ENCODE results near the gene ARHGAP18. TPM values are rescaled to one million over a fixed set of nuclear protein-coding genes. Genes with fewer than 3 reads are reported as not detected.

ARHGAP18 gene
- polyA plus RNA-seq, 3 donors: 7.6 to 13.8 (median 13.0) TPM

- H3K27ac ChIP-seq (ENCODE audit: low read depth, low read length): no peak overlapping the region
- 90 to 97% (median 94%) methylated on average over 3 of the region's 3 CpGs for WGBS, 3 donors
Observed at GRCh38 chr6:129657483-129657882, 52.5 kb downstream of the ARHGAP18 start.

GRCh38 chr6:129655334-129655733 lies 54.6 kb downstream of the ARHGAP18 start:
- WGBS, 3 donors: 41 to 95% (median 87%) methylated on average over 1 of the region's 1 CpG
- no peak overlapping the region for H3K27ac ChIP-seq (ENCODE audit: low read depth, low read length)

GRCh38 chr6:129653746-129654145 lies 56.2 kb downstream of the ARHGAP18 start:
- H3K27ac ChIP-seq (ENCODE audit: low read depth, low read length): no peak overlapping the region
- 86 to 89% (median 87%) methylated on average over 2 of the region's 2 CpGs for WGBS, 3 donors

GRCh38 chr6:129653229-129653628 lies 56.7 kb downstream of the ARHGAP18 start:
- 69 to 81% (median 80%) methylated on average over 2 of the region's 2 CpGs for WGBS, 3 donors
- H3K27ac ChIP-seq (ENCODE audit: low read depth, low read length): no peak overlapping the region

- 59 to 79% (median 76%) methylated on average over 2 of the region's 2 CpGs for WGBS, 3 donors
- H3K27ac ChIP-seq (ENCODE audit: low read depth, low read length): no peak overlapping the region
Observed at GRCh38 chr6:129651291-129651691, 58.7 kb downstream of the ARHGAP18 start.

- 91 to 92% (median 91%) methylated on average over 15 of the region's 15 CpGs for WGBS, 3 donors
- no peak overlapping the region for H3K27ac ChIP-seq (ENCODE audit: low read depth, low read length)
Observed at GRCh38 chr6:129648819-129649491, 61.0 kb downstream of the ARHGAP18 start.

GRCh38 chr6:129647044-129647443 lies 62.9 kb downstream of the ARHGAP18 start:
- 75 to 87% (median 83%) methylated on average over 2 of the region's 2 CpGs for WGBS, 3 donors
- H3K27ac ChIP-seq (ENCODE audit: low read depth, low read length): no peak overlapping the region

- no peak overlapping the region for H3K27ac ChIP-seq (ENCODE audit: low read depth, low read length)
- WGBS, 3 donors: 27 to 48% (median 38%) methylated on average over 5 of the region's 5 CpGs
Observed at GRCh38 chr6:129646642-129647041, 63.3 kb downstream of the ARHGAP18 start.

- 56 to 69% (median 67%) methylated on average over 3 of the region's 3 CpGs for WGBS, 3 donors
- H3K27ac ChIP-seq (ENCODE audit: low read depth, low read length): no peak overlapping the region
Observed at GRCh38 chr6:129645830-129646579, 64.0 kb downstream of the ARHGAP18 start.

GRCh38 chr6:129645106-129645829 lies 64.7 kb downstream of the ARHGAP18 start:
- WGBS, 3 donors: 28 to 51% (median 39%) methylated on average over 6 of the region's 6 CpGs

GRCh38 chr6:129644567-129645015 lies 65.4 kb downstream of the ARHGAP18 start:
- no peak overlapping the region for H3K27ac ChIP-seq (ENCODE audit: low read depth, low read length)
- 21 to 70% (median 64%) methylated on average over 1 of the region's 1 CpG for WGBS, 3 donors

More at GRCh38 chr6:129645106-129645829, 64.7 kb downstream of the ARHGAP18 start:
- H3K27ac ChIP-seq (ENCODE audit: low read depth, low read length): no peak overlapping the region

- no peak overlapping the region for H3K27ac ChIP-seq (ENCODE audit: low read depth, low read length)
- WGBS, 3 donors: 44 to 79% (median 71%) methylated on average over 3 of the region's 3 CpGs
Observed at GRCh38 chr6:129643968-129644367, 66.0 kb downstream of the ARHGAP18 start.

- WGBS, 3 donors: 77 to 90% (median 79%) methylated on average over 3 of the region's 3 CpGs
- H3K27ac ChIP-seq (ENCODE audit: low read depth, low read length): no peak overlapping the region
Observed at GRCh38 chr6:129643176-129643575, 66.8 kb downstream of the ARHGAP18 start.

GRCh38 chr6:129642322-129642721 lies 67.7 kb downstream of the ARHGAP18 start:
- H3K27ac ChIP-seq (ENCODE audit: low read depth, low read length): no peak overlapping the region

- H3K27ac ChIP-seq (ENCODE audit: low read depth, low read length): no peak overlapping the region
Observed at GRCh38 chr6:129641344-129641743, 68.6 kb downstream of the ARHGAP18 start.

GRCh38 chr6:129638686-129639085 lies 71.3 kb downstream of the ARHGAP18 start:
- H3K27ac ChIP-seq (ENCODE audit: low read depth, low read length): no peak overlapping the region

- 19 to 66% (median 53%) methylated on average over 8 of the region's 8 CpGs for WGBS, 3 donors
- H3K27ac ChIP-seq (ENCODE audit: low read depth, low read length): no peak overlapping the region
Observed at GRCh38 chr6:129638055-129638684, 71.8 kb downstream of the ARHGAP18 start.

GRCh38 chr6:129637340-129638054 lies 72.5 kb downstream of the ARHGAP18 start:
- H3K27ac ChIP-seq (ENCODE audit: low read depth, low read length): no peak overlapping the region
- WGBS, 3 donors: 50 to 84% (median 78%) methylated on average over 3 of the region's 3 CpGs

Measured in adipose tissue (tissue), 3 donors.